Parathyroid adenoma (tissue), 2 donors: ENCODE results near the gene CACNA1D.

Experiments
- H2AFZ ChIP-seq: fragments of 300-600 bp; sonication (generic); one replicate; pipeline ENCODE4 v1.7.0; 2017; ENCODE audit warnings: antibody characterized with exemption, mild to moderate bottlenecking
- H3K27ac ChIP-seq: fragments of 300-600 bp; sonication (generic); one replicate; pipeline ENCODE4 v1.7.0; 2017
- H3K27me3 ChIP-seq: fragments of 300-600 bp; sonication (generic); one replicate; pipeline ENCODE4 v1.7.0; 2017; ENCODE audit warnings: low read length; ENCODE audit not compliant: control insufficient read depth, insufficient read depth
- H3K36me3 ChIP-seq: fragments of 300-600 bp; sonication (generic); one replicate; pipeline ENCODE4 v1.7.0; 2017; ENCODE audit warnings: low read length; ENCODE audit not compliant: control insufficient read depth, insufficient read depth
- H3K4me1 ChIP-seq: fragments of 300-600 bp; sonication (generic); one replicate; pipeline ENCODE4 v1.7.0; 2017; ENCODE audit warnings: control low read depth
- H3K4me2 ChIP-seq: fragments of 300-600 bp; sonication (generic); one replicate; pipeline ENCODE4 v1.7.0; 2017; ENCODE audit warnings: low read length
- H3K4me3 ChIP-seq: fragments of 300-600 bp; sonication (generic); one replicate; pipeline ENCODE4 v1.7.0; 2017; ENCODE audit warnings: low read depth, low read length
- H3K79me2 ChIP-seq: fragments of 300-600 bp; sonication (generic); one replicate; pipeline ENCODE4 v1.7.0; 2017; ENCODE audit warnings: control low read depth
- H3K9ac ChIP-seq: fragments of 300-600 bp; sonication (generic); one replicate; pipeline ENCODE4 v1.7.0; 2017; ENCODE audit warnings: mild to moderate bottlenecking
- H3K9me3 ChIP-seq: fragments of 300-600 bp; sonication (generic); one replicate; pipeline ENCODE4 v1.7.0; 2017; ENCODE audit warnings: low read length; ENCODE audit not compliant: control insufficient read depth
- TF ChIP-seq, protein P1 (sequence below): fragments of 300-600 bp; sonication (generic); IDR thresholded peaks from one replicate; pipeline ENCODE4 v1.7.0; 2017; ENCODE audit warnings: antibody characterized with exemption, mild to moderate bottlenecking
- donor health status: primary hyperparathyroidism.

CACNA1D gene

DNA sequence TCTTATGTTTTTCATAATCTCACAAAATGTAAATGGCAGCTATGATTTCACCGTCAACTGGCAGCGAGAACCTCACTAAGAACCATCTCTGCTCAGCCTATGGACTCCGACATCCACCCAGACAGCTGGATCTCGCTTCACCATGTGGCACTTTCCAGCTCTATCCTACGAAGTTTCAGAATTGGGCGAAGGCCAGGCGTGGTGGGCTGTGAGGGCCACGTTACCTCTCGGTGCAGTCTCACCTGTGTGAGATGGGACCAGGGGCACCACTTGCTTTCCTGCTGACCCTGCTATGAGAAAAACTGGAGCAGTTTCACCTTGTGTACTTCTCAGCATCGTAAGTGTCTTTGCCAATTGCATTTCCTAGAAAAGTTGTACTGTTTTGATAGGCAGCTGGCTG lies 319.5 kb downstream of the CACNA1D start:
- peaks cover 4% of the 10 kb centered on the region for H3K4me1 ChIP-seq
- H3K27me3 ChIP-seq = no peaks in the 10 kb centered on the region

DNA sequence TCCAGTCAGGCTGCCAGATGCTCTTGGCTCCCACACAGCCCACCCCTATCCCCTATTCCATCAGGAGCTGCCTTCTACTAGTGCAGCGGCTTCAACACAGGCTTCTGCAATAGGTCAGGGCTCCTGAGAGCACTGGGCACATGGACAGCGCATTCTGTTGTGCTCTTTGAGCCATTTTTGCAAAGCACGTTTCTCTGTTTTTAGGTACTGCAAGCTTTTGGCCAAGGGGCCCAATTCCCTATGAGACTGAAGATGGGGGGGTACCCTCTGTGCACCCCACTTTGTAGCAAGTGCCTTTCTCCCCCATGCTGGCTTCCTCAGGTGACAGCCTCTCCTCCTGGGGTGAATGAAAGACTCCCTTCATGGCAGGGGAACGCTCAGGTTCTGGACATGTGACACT lies 320.7 kb downstream of the CACNA1D start:
- H3K27ac ChIP-seq = no peak overlapping the region
- peaks cover 4% of the 10 kb centered on the region for H3K4me1 ChIP-seq
- TF ChIP-seq, protein P1, sequence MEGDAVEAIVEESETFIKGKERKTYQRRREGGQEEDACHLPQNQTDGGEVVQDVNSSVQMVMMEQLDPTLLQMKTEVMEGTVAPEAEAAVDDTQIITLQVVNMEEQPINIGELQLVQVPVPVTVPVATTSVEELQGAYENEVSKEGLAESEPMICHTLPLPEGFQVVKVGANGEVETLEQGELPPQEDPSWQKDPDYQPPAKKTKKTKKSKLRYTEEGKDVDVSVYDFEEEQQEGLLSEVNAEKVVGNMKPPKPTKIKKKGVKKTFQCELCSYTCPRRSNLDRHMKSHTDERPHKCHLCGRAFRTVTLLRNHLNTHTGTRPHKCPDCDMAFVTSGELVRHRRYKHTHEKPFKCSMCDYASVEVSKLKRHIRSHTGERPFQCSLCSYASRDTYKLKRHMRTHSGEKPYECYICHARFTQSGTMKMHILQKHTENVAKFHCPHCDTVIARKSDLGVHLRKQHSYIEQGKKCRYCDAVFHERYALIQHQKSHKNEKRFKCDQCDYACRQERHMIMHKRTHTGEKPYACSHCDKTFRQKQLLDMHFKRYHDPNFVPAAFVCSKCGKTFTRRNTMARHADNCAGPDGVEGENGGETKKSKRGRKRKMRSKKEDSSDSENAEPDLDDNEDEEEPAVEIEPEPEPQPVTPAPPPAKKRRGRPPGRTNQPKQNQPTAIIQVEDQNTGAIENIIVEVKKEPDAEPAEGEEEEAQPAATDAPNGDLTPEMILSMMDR = no peak
- no peaks in the 10 kb centered on the region for H3K27me3 ChIP-seq
- H3K36me3 ChIP-seq = no peaks in the 10 kb centered on the region
- H3K4me2 ChIP-seq = no peak overlapping the region
- H3K9ac ChIP-seq = no peak overlapping the region
- H2AFZ ChIP-seq = no peak overlapping the region
- no peaks in the 10 kb centered on the region for H3K79me2 ChIP-seq
- H3K4me3 ChIP-seq = no peak overlapping the region
- H3K9me3 ChIP-seq = no peaks in the 10 kb centered on the region

More for the DNA sequence above, 319.5 kb downstream of the CACNA1D start:
- H2AFZ ChIP-seq = no peak overlapping the region
- H3K4me3 ChIP-seq = no peak overlapping the region
- no peak overlapping the region for H3K27ac ChIP-seq
- H3K4me2 ChIP-seq = no peak overlapping the region
- H3K36me3 ChIP-seq = no peaks in the 10 kb centered on the region
- no peak overlapping the region for H3K9ac ChIP-seq
- TF ChIP-seq, protein P1 = no peak
- H3K79me2 ChIP-seq = no peaks in the 10 kb centered on the region
- H3K9me3 ChIP-seq = no peaks in the 10 kb centered on the region

DNA sequence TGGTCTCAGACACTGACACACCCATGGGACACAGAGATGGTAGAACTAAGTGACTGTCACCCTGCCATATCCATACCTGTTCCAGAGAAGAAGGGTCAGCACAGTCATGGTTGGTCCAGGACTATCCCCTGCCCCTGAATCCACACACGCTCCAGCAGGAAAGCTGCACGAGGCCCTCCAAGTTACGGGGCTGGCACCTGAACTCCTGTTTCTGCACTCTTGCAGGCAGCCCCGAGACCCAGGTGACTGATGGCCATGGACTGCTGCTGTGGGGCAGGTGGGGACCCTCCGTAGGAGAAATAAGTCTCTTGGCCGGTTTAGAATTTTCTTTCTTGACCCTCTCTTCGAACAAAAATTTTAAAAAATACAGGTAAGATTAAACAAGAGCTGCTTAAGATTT lies 321.2 kb downstream of the CACNA1D start:
- no peak overlapping the region for H3K4me3 ChIP-seq
- no peaks in the 10 kb centered on the region for H3K9me3 ChIP-seq
- H3K4me1 ChIP-seq = peaks cover 4% of the 10 kb centered on the region
- H3K4me2 ChIP-seq = no peak overlapping the region
- H3K36me3 ChIP-seq = no peaks in the 10 kb centered on the region
- no peaks in the 10 kb centered on the region for H3K27me3 ChIP-seq
- TF ChIP-seq, protein P1 = no peak
- no peak overlapping the region for H2AFZ ChIP-seq
- H3K27ac ChIP-seq = no peak overlapping the region
- H3K9ac ChIP-seq = no peak overlapping the region
- H3K79me2 ChIP-seq = no peaks in the 10 kb centered on the region

DNA sequence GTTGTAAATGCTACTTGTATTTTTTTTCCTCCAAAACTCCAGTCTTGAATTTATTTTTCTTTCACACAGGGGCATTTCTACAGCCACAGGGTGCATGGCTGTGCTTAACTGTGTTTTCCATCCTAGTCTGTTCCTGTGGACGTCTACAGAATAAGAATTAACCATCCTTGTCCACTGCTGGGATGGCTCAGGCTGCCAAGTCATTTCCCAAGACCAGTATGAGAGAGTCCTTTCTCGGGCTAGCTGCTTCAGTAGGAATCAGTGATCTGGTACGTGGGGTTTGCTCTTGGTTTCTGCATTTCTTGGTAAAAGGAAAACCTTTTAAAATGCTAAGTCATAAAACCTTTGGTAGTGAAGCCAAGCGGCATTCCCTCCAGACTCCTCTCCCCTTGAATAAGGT lies 322.0 kb downstream of the CACNA1D start:
- no peak overlapping the region for H3K9ac ChIP-seq
- H3K79me2 ChIP-seq = no peaks in the 10 kb centered on the region
- TF ChIP-seq, protein P1 = no peak
- no peaks in the 10 kb centered on the region for H3K27me3 ChIP-seq
- no peak overlapping the region for H2AFZ ChIP-seq
- H3K4me1 ChIP-seq = peaks cover 4% of the 10 kb centered on the region
- no peaks in the 10 kb centered on the region for H3K9me3 ChIP-seq
- no peak overlapping the region for H3K4me3 ChIP-seq
- H3K27ac ChIP-seq = no peak overlapping the region
- H3K4me2 ChIP-seq = no peak overlapping the region
- H3K36me3 ChIP-seq = no peaks in the 10 kb centered on the region

DNA sequence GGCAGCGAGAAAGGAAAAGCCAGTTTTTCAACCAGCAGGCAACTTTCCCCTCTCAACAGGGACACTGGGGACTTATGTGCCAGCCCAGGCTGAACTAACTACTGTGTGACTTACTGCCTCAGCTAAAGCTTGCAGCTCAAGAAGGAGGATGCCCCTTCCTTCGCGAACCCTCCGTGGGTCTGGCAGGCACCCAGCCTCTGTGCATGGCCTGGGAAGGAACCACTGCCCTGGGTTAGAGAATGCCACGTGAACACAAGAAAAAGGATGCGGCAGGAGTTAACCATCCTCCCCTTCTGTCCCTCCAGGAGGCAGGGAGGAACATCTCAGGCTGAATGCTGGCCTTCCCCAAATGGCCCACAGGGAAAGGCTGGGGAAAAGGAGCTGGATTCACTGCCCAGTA lies 322.8 kb downstream of the CACNA1D start:
- Histone ChIP-seq H3K9ac (no peak overlapping the region), H3K4me3 (no peak overlapping the region), H3K79me2 (no peaks in the 10 kb centered on the region), H3K36me3 (no peaks in the 10 kb centered on the region), H2AFZ (no peak overlapping the region), H3K27me3 (no peaks in the 10 kb centered on the region), H3K27ac (no peak overlapping the region), H3K4me2 (no peak overlapping the region), H3K4me1 (peaks cover 4% of the 10 kb centered on the region), H3K9me3 (no peaks in the 10 kb centered on the region)
- TF ChIP-seq, protein P1 = no peak
